ENCODE data around the gene MLLT3.

DNA sequence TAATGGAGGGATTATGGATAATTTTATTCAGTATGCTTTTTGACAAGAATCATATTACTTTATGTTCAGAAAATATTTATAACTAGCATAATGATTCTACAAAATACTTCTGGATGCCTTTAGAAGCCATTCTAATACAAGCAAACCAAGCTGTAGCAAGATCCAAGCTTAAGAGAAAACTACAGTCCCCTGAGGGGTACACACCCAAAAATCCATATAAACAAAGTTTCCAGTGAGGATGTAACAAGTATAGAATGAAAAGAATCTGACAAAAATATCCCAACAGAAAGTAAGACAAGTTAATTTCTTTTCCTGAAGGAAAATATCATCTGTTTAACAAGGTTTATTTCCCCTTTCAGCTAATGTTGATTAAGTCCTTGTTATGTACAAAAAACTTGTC lies 53.9 kb downstream of the MLLT3 start:
- TF ChIP-seq, protein P1, sequence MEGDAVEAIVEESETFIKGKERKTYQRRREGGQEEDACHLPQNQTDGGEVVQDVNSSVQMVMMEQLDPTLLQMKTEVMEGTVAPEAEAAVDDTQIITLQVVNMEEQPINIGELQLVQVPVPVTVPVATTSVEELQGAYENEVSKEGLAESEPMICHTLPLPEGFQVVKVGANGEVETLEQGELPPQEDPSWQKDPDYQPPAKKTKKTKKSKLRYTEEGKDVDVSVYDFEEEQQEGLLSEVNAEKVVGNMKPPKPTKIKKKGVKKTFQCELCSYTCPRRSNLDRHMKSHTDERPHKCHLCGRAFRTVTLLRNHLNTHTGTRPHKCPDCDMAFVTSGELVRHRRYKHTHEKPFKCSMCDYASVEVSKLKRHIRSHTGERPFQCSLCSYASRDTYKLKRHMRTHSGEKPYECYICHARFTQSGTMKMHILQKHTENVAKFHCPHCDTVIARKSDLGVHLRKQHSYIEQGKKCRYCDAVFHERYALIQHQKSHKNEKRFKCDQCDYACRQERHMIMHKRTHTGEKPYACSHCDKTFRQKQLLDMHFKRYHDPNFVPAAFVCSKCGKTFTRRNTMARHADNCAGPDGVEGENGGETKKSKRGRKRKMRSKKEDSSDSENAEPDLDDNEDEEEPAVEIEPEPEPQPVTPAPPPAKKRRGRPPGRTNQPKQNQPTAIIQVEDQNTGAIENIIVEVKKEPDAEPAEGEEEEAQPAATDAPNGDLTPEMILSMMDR (IDR thresholded peaks at IDR 0.05): no peak
- TF ChIP-seq POLR2AphosphoS5 (IDR thresholded peaks at IDR 0.05; ENCODE audit: insufficient read depth in 1 of 2, low read depth in 1 of 2) (no peak), POLR2A (IDR thresholded peaks at IDR 0.05) (no peak)

All from vagina (tissue), 2 donors.